Endothelial cell of umbilical vein (primary cell): ENCODE data around the gene GAS7. TPM values are rescaled to one million over a fixed set of nuclear protein-coding genes. Genes with fewer than 3 reads are reported as not detected.

Source experiments
- BruUV-seq: library from RNA; stranded (reverse); fragments of 400-500 nt; replicated peaks from 2 replicates; lab custom pipeline; 2021; lab: Mats Ljungman, UMichigan
- CTCF ChIA-PET: fragments of 300-600, 350-600 bp; sonication (Branson Sonifier 250); formaldehyde crosslinking; loops from one replicate; lab custom pipeline; 2021; ENCODE audit warnings: antibody characterized with exemption, inconsistent platforms; lab: Charles Lee
- POLR2A ChIA-PET: fragments of 300-600, 350-600 bp; sonication (Branson Sonifier 250); formaldehyde crosslinking; loops from one replicate; lab custom pipeline; 2021; ENCODE audit warnings: antibody characterized with exemption, inconsistent platforms; lab: Charles Lee
- DNase-seq: peaks from one replicate; pipeline ENCODE4 v3.0.0-alpha.2; 2011; ENCODE audit warnings: low read depth, low spot score
- FAIRE-seq: peaks from 2 replicates; lab custom pipeline; 2011; peaks lifted over from hg19 to GRCh38; lab: Jason Lieb, UNC
- H2AFZ ChIP-seq: 2 replicates; pipeline ENCODE4 v1.6.0; 2012; ENCODE audit warnings: low read depth, low read length, control low read depth, inconsistent platforms
- H3K27ac ChIP-seq: 2 replicates; pipeline ENCODE4 v1.5.1; 2011; ENCODE audit warnings: low read depth, mild to moderate bottlenecking, control low read depth, low read length, moderate library complexity; ENCODE audit not compliant: insufficient read depth
- H3K27me3 ChIP-seq, 2 experiments: 2 replicates each; pipeline versions ENCODE4 v1.6.0 to v1.6.1; 2011; ENCODE audit warnings: low read length in 2 of 2, mixed read lengths in 1 of 2; ENCODE audit not compliant: control insufficient read depth in 2 of 2, insufficient read depth in 2 of 2
- H3K36me3 ChIP-seq, 2 experiments: 2 replicates in 1 of 2; 3 replicates in 1 of 2; pipeline ENCODE4 v1.5.1; 2011; ENCODE audit warnings: low read length in 2 of 2, mild to moderate bottlenecking in 1 of 2, moderate library complexity in 1 of 2; ENCODE audit not compliant: control insufficient read depth in 2 of 2, insufficient read depth in 2 of 2; ENCODE audit errors: extremely low read depth in 1 of 2
- H3K4me1 ChIP-seq: 3 replicates; pipeline ENCODE4 v1.5.1; 2011; ENCODE audit warnings: mild to moderate bottlenecking, low read length; ENCODE audit not compliant: control insufficient read depth, insufficient read depth; ENCODE audit errors: extremely low read depth
- H3K4me2 ChIP-seq: 2 replicates; pipeline ENCODE4 v1.6.1; 2011; ENCODE audit warnings: low read length, control low read depth, mixed read lengths; ENCODE audit not compliant: insufficient read depth
- H3K4me3 ChIP-seq, 3 experiments: fragments of 200-600 bp in 1 of 3; sonication (generic), shearing (Covaris generic) in 1 of 3; replicated peaks in 1 of 3; 2 replicates each; pipeline ENCODE4 v1.5.1; 2011 to 2016; ENCODE audit warnings: control low read depth in 3 of 3, low read length in 3 of 3, mild to moderate bottlenecking in 2 of 3, inconsistent platforms in 1 of 3, low read depth in 1 of 3, moderate library complexity in 1 of 3; ENCODE audit not compliant: insufficient read depth in 1 of 3
- H3K79me2 ChIP-seq: 2 replicates; pipeline ENCODE4 v1.6.0; 2012; ENCODE audit warnings: low read length, inconsistent platforms; ENCODE audit not compliant: control insufficient read depth, insufficient read depth
- H3K9ac ChIP-seq: replicated peaks from 2 replicates; pipeline ENCODE3; 2011; ENCODE audit warnings: low read length, control low read depth; ENCODE audit not compliant: insufficient read depth; ENCODE audit errors: extremely low read depth
- H3K9me1 ChIP-seq: replicated peaks from 3 replicates; pipeline ENCODE4 v1.6.0; 2011; ENCODE audit warnings: mild to moderate bottlenecking, low read length; ENCODE audit not compliant: control insufficient read depth, insufficient read depth; ENCODE audit errors: extremely low read depth
- H3K9me3 ChIP-seq: replicated peaks from 2 replicates; pipeline ENCODE4 v1.5.1; 2012; ENCODE audit warnings: low read length, inconsistent platforms; ENCODE audit not compliant: control insufficient read depth, insufficient read depth
- H4K20me1 ChIP-seq: replicated peaks from 2 replicates; pipeline ENCODE3; 2011; ENCODE audit warnings: mild to moderate bottlenecking, low read length; ENCODE audit not compliant: control insufficient read depth, insufficient read depth; ENCODE audit errors: extremely low read depth
- EZH2 ChIP-seq: IDR thresholded peaks from 2 replicates; pipeline ENCODE4 v1.6.1; 2012; ENCODE audit warnings: borderline replicate concordance, low read depth, mild to moderate bottlenecking, moderate library complexity, low read length, inconsistent platforms; ENCODE audit not compliant: severe bottlenecking
- FOS ChIP-seq: IDR thresholded peaks from 2 replicates; pipeline ENCODE4 v1.6.1; 2011; ENCODE audit warnings: mild to moderate bottlenecking, low read length, moderate library complexity, borderline replicate concordance; ENCODE audit not compliant: insufficient read depth
- GATA2 ChIP-seq: IDR thresholded peaks from 2 replicates; pipeline ENCODE4 v1.7.0; 2011; ENCODE audit warnings: low read depth, mild to moderate bottlenecking, moderate library complexity, mixed read lengths, low read length; ENCODE audit not compliant: insufficient read length, insufficient read depth
- JUN ChIP-seq: IDR thresholded peaks from 2 replicates; pipeline ENCODE4 v1.6.1; 2011; ENCODE audit warnings: borderline replicate concordance, low read depth; ENCODE audit not compliant: insufficient read length, insufficient read depth
- MYC ChIP-seq: IDR thresholded peaks from one replicate; pipeline ENCODE4 v1.6.1; 2011; ENCODE audit warnings: mild to moderate bottlenecking, low read depth, low read length
- POLR2A ChIP-seq: IDR thresholded peaks from 2 replicates; pipeline ENCODE4 v1.6.1; 2012; ENCODE audit warnings: low read depth, mild to moderate bottlenecking, control low read depth, low read length
- POLR2AphosphoS5 ChIP-seq: IDR thresholded peaks from 2 replicates; pipeline ENCODE4 v1.6.1; 2012; ENCODE audit warnings: low read depth, mild to moderate bottlenecking, control low read depth, low read length, moderate library complexity; ENCODE audit not compliant: insufficient read depth
- dilution Hi-C: fragments of 300-500 bp; cut with MboI; formaldehyde crosslinking; loops from one replicate; pipeline ENCODE4 v1.15.0; 2019; ENCODE audit warnings: low sequenced_read_pairs; ENCODE audit not compliant: extremely low pct_ligation_motif_present
- intact Hi-C: fragments of 100-400 bp; cut with micrococcal nuclease; formaldehyde crosslinking; loops from one replicate; pipeline ENCODE4 v1.10.0; 2022
- polyA plus RNA-seq, 4 experiments: library from polyadenylated mRNA; depleted of rRNA in 3 of 4; stranded (reverse) in 3 of 4; unstranded in 1 of 4; fragments of >200 nt; gene quantifications; 2 replicates each; pipeline versions ENCODE4 v1.2.1 to v1.2.3, GENCODE V29; 2011 to 2012; ENCODE audit warnings: missing spikeins in 1 of 4
- total RNA-seq: library from RNA; stranded (reverse); gene quantifications from 2 replicates; pipeline ENCODE4 v1.2.3, GENCODE V29; 2021
- TF ChIP-seq, protein P1 (sequence below), 2 donors: IDR thresholded peaks; 1 replicate in 1 of 2; 2 replicates in 1 of 2; pipeline ENCODE4 v1.5.1; 2011; ENCODE audit warnings: low read length in 2 of 2, mild to moderate bottlenecking in 2 of 2, moderate library complexity in 2 of 2, control low read depth in 1 of 2, inconsistent platforms in 1 of 2, low read depth in 1 of 2; ENCODE audit not compliant: insufficient read depth in 1 of 2; ENCODE audit errors: extremely low read depth in 1 of 2
- TF ChIP-seq, protein P2 (sequence below): IDR thresholded peaks from 2 replicates; pipeline ENCODE4 v1.6.1; 2011; ENCODE audit not compliant: insufficient read depth, insufficient read length

Gene GAS7
- total and polyA plus RNA-seq, 2 donors (not counting 3 experiments of a cell fraction or from before 2014, with no cell fraction given): not detected

DNA sequence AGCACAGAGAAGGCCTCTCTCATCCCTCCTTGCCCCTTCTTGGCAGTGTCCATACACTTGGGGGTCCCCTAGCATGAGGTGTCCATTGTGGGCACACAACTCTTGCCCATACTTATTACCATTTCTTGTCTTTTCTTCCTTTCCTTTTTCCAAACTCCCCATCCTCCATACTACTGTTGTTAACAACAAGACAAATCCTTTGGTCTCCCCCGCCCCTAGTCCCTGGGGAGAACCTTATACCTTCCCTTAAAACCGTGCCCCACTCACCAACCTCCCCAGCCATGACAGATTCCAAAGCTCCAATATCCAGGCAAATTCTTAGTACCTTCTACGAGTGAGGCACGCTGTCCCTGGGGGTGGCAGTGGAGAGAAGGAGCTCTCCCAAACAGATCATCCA is 82.9 kb downstream of the GAS7 start:
- Histone ChIP-seq H3K36me3 (no peaks in the 10 kb centered on the region), H4K20me1 (no peaks in the 10 kb centered on the region), H3K79me2 (no peaks in the 10 kb centered on the region), H3K4me2 (no peak overlapping the region), H3K9me1 (no peaks in the 10 kb centered on the region), H3K9ac (no peak overlapping the region), H3K4me3 (no peak overlapping the region), H3K27ac (no peak overlapping the region), H3K27me3 (no peaks in the 10 kb centered on the region), H3K4me1 (no peaks in the 10 kb centered on the region), H2AFZ (no peak overlapping the region), H3K9me3 (peaks cover 2% of the 10 kb centered on the region)
- ChIA-PET POLR2A (no interaction called here), CTCF (no interaction called here)
- dilution Hi-C loops (no loop called here), intact Hi-C loops (no loop called here)
- TF ChIP-seq POLR2A (no peak), JUN (no peak), FOS (no peak), GATA2 (no peak), MYC (no peak), EZH2 (no peak)
- FAIRE-seq: no peak
- no TSS peak for BruUV-seq
- no peak for DNase-seq

DNA sequence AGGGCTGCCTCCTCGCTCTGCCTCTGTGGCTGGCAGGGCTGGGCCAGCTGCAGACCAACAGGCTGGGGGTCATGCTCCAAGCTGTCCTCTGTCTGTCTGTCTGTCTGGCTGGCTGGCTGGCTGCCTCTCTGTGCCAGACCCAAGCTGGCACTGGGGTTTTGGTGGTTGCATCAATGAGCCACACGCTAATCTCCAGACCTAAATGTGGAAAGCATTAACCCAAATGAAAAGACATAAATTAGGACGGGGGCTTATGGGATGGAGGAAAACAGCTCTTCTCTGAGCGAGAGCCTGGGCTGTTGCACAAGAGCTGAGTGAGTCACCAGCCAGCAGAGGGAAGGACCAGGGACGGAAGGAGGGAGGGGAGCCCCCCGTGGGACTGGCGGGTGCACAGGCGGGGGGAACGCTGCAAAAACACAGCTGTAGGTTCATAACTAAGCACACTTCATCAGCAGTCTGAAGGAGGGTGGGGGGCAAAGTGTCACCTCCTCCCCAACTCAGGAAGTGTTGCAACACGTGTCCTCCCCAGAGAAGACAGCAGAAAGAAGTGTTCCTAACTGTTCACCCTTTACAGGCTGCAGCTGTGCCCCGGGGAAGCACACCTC is 83.4 kb downstream of the GAS7 start:
- no peaks in the 10 kb centered on the region for H4K20me1 ChIP-seq
- H2AFZ ChIP-seq: no peak overlapping the region
- no peak overlapping the region for H3K9ac ChIP-seq
- no peaks in the 10 kb centered on the region for H3K9me1 ChIP-seq
- no peaks in the 10 kb centered on the region for H3K79me2 ChIP-seq
- no peaks in the 10 kb centered on the region for H3K4me1 ChIP-seq
- dilution Hi-C loops: no loop called here
- no peaks in the 10 kb centered on the region for H3K36me3 ChIP-seq
- BruUV-seq: no TSS peak
- POLR2A ChIA-PET: no interaction called here
- H3K27me3 ChIP-seq: no peaks in the 10 kb centered on the region
- TF ChIP-seq POLR2AphosphoS5 (no peak), MYC (no peak), POLR2A (no peak), GATA2 (no peak), FOS (no peak), EZH2 (no peak), JUN (no peak)
- TF ChIP-seq, protein P1, sequence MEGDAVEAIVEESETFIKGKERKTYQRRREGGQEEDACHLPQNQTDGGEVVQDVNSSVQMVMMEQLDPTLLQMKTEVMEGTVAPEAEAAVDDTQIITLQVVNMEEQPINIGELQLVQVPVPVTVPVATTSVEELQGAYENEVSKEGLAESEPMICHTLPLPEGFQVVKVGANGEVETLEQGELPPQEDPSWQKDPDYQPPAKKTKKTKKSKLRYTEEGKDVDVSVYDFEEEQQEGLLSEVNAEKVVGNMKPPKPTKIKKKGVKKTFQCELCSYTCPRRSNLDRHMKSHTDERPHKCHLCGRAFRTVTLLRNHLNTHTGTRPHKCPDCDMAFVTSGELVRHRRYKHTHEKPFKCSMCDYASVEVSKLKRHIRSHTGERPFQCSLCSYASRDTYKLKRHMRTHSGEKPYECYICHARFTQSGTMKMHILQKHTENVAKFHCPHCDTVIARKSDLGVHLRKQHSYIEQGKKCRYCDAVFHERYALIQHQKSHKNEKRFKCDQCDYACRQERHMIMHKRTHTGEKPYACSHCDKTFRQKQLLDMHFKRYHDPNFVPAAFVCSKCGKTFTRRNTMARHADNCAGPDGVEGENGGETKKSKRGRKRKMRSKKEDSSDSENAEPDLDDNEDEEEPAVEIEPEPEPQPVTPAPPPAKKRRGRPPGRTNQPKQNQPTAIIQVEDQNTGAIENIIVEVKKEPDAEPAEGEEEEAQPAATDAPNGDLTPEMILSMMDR (IDR thresholded peaks at IDR 0.05; ENCODE audit: extremely low read depth in 1 of 2, insufficient read depth in 1 of 2, low read depth in 1 of 2, low read length in 2 of 2): no peak
- TF ChIP-seq, protein P2, sequence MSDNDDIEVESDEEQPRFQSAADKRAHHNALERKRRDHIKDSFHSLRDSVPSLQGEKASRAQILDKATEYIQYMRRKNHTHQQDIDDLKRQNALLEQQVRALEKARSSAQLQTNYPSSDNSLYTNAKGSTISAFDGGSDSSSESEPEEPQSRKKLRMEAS: no peak
- no peak overlapping the region for H3K4me3 ChIP-seq
- intact Hi-C loops: no loop called here
- no peak overlapping the region for H3K4me2 ChIP-seq
- CTCF ChIA-PET: no interaction called here
- H3K27ac ChIP-seq: no peak overlapping the region
- peaks cover 2% of the 10 kb centered on the region for H3K9me3 ChIP-seq
- FAIRE-seq: no peak
- no peak for DNase-seq
